IPS-20b (cell line): Measurements from ENCODE around the gene RAD51B.

Experiments used
- H3K27ac ChIP-seq: one replicate; pipeline ENCODE4 v1.5.1; 2013; ENCODE audit warnings: low read length
- H3K27me3 ChIP-seq: 2 replicates; pipeline ENCODE4 v1.6.1; 2013; ENCODE audit warnings: mild to moderate bottlenecking, low read length, inconsistent platforms; ENCODE audit not compliant: insufficient read depth
- H3K36me3 ChIP-seq: 2 replicates; pipeline ENCODE4 v1.6.1; 2013; ENCODE audit warnings: low read depth, mild to moderate bottlenecking, inconsistent platforms, low read length, moderate library complexity; ENCODE audit not compliant: insufficient read depth
- H3K4me1 ChIP-seq: 2 replicates; pipeline ENCODE4 v1.6.1; 2013; ENCODE audit warnings: mild to moderate bottlenecking, control low read depth, inconsistent platforms, low read length, moderate library complexity; ENCODE audit not compliant: insufficient read depth
- H3K4me3 ChIP-seq: 2 replicates; pipeline ENCODE4 v1.5.1; 2013; ENCODE audit warnings: mild to moderate bottlenecking, low read length, inconsistent platforms
- H3K9ac ChIP-seq: 2 replicates; pipeline ENCODE4 v1.6.1; 2013; ENCODE audit warnings: low read depth, mild to moderate bottlenecking, inconsistent platforms, low read length, moderate library complexity
- H3K9me3 ChIP-seq: 2 replicates; pipeline ENCODE4 v1.6.1; 2013; ENCODE audit warnings: mild to moderate bottlenecking, low read depth, low read length, inconsistent platforms; ENCODE audit not compliant: insufficient read depth

RAD51B gene

DNA sequence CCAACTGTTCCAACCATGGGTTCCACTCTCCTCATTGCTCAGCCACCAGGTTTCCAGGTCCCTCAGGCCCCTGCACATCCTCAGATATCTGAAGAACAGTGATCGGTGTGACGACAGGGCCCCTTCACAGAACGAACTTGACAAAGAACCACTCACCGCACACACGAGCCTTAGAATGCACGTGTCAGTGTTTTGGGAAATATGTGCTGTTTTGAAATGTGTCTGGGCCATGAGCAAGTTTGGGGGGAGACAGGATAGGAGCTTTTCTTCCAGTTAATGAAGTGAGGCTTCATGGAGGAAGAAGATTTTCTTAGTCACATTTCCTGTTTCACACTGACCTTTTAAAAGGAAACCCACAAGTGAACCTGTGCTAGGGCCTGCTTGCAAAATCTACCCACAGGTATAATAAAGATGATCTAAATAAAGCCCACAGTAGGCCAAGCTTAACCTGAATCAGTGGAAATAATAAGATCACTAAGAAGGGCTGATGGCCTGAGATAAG is 914.7 kb downstream of the RAD51B start:
- Histone ChIP-seq H3K4me1 (peaks cover 18% of the 10 kb centered on the region; the same call in 1 of the 2 replicates), H3K27ac (no peak overlapping the region), H3K27me3 (no peaks in the 10 kb centered on the region), H3K9ac (no peak overlapping the region), H3K9me3 (no peaks in the 10 kb centered on the region), H3K4me3 (no peak overlapping the region), H3K36me3 (no peaks in the 10 kb centered on the region)

DNA sequence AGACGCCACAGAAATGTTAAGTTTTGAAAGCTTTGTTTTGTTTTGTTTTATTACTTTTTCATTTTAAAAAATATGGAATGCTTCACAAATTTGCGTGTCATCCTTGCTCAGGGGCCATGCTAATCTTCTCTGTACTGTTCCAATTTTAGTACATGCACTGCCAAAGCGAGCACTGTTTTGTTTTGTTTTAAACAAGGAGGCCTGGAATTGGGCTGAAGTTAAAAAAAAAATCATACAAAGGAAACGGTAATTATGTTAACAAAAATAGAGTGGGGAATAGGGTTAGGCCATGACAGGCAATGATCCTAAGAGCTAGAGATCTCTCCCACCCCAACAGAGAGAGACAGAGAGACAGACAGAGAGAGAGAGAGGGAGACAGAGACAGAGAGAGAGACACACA is 916.3 kb downstream of the RAD51B start:
- H3K4me3 ChIP-seq: no peak overlapping the region
- H3K9ac ChIP-seq: no peak overlapping the region
- peaks cover 11% of the 10 kb centered on the region; the same call in 1 of the 2 replicates for H3K4me1 ChIP-seq
- H3K9me3 ChIP-seq: no peaks in the 10 kb centered on the region
- H3K27me3 ChIP-seq: no peaks in the 10 kb centered on the region
- no peak overlapping the region for H3K27ac ChIP-seq
- no peaks in the 10 kb centered on the region for H3K36me3 ChIP-seq

DNA sequence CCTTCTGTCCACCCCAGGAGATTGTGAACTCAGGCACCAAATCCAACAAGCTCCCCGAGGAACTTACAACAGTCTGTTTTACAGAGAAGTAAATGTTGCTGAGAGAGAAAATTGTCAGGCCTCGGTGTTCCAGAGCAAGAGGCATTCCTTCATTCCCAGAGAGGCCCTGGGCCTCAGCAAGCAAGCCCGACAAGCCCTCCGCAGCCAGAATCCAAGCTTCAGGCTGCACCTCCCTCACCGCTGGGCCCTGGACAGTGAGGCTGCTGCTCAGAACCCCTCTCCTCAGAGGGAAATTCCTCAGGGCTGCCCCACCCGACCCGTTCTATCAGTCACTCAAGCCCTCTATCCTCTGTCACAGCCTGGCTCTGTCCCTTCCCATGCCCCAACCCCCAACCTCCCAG is 916.9 kb downstream of the RAD51B start:
- Histone ChIP-seq H3K36me3 (no peaks in the 10 kb centered on the region), H3K9me3 (no peaks in the 10 kb centered on the region), H3K27ac (no peak overlapping the region), H3K4me1 (peaks cover 5% of the 10 kb centered on the region; the same call in 1 of the 2 replicates), H3K4me3 (no peak overlapping the region), H3K27me3 (no peaks in the 10 kb centered on the region), H3K9ac (no peak overlapping the region)

GRCh38 chr14:68737086-68737485 is 917.5 kb downstream of the RAD51B start:
- Histone ChIP-seq H3K4me3 (no peak overlapping the region), H3K27me3 (no peaks in the 10 kb centered on the region), H3K36me3 (no peaks in the 10 kb centered on the region), H3K9me3 (no peaks in the 10 kb centered on the region), H3K9ac (no peak overlapping the region), H3K4me1 (no peaks in the 10 kb centered on the region; the same call in 1 of the 2 replicates), H3K27ac (no peak overlapping the region)

DNA sequence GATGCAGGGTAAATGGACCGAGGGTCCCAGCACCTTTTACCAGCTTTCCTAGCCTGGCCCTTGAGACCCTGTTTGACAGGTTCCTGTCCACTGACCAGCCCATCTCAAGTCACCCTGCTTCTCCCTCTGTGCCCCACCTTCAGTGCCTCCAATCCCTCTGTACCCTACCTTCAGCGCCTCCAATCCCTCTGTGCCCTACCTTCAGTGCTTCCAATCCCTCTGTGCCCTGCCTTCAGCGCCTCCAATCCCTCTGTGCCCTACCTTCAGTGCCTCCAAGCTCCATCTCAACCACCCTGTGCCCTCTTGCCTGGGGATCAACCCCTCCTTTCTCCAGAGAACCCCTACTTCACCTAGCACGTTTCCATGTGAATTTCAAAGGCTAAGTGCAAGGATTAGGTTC is 919.0 kb downstream of the RAD51B start:
- H3K9me3 ChIP-seq: no peaks in the 10 kb centered on the region
- no peaks in the 10 kb centered on the region for H3K36me3 ChIP-seq
- H3K27ac ChIP-seq: no peak overlapping the region
- no peaks in the 10 kb centered on the region for H3K27me3 ChIP-seq
- no peak overlapping the region for H3K9ac ChIP-seq
- no peak overlapping the region for H3K4me3 ChIP-seq
- H3K4me1 ChIP-seq: no peaks in the 10 kb centered on the region

DNA sequence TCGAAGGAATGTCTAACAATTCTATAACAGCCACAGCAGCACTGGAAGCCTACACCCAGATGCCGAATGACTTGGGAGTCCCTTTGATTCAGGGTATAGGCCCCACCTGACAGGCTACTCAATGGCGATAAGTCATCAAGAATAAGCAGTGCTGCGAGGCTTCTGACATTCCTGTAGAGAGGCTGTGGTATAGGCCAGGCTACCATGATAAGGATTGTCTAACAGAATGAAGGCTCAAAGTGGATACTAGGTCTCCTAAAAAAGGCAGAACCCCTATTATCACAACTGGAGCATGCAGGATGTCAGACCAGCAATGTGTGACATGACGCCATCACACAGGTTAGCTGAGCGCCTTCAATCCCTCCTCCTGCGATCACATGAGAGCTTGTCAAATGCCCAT is 920.1 kb downstream of the RAD51B start:
- no peaks in the 10 kb centered on the region for H3K36me3 ChIP-seq
- H3K27me3 ChIP-seq: no peaks in the 10 kb centered on the region
- H3K4me1 ChIP-seq: no peaks in the 10 kb centered on the region
- H3K9me3 ChIP-seq: no peaks in the 10 kb centered on the region
- no peak overlapping the region for H3K9ac ChIP-seq
- H3K4me3 ChIP-seq: no peak overlapping the region
- no peak overlapping the region for H3K27ac ChIP-seq

- H3K27ac ChIP-seq: no peak overlapping the region
- no peaks in the 10 kb centered on the region for H3K9me3 ChIP-seq
- no peak overlapping the region for H3K4me3 ChIP-seq
- peaks cover 4% of the 10 kb centered on the region; the same call in 1 of the 2 replicates for H3K4me1 ChIP-seq
- no peak overlapping the region for H3K9ac ChIP-seq
- H3K36me3 ChIP-seq: no peaks in the 10 kb centered on the region
- H3K27me3 ChIP-seq: no peaks in the 10 kb centered on the region
These were observed 921.4 kb downstream of the RAD51B start for GRCh38 chr14:68740788-68741476.

DNA sequence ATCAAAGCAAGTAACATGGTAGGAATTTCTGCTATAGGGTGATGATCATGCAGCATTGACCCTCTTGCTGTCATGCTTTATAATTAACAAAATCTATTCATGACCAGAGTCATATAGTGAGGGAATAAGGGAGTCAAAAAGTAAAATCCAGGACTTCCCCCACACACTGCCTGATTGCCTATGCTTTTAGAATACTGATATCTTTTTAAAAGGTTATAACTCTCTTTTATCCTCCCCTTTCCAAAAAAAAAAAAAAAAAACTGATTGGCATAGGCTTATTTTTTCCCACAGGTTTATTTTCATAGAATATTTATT is 921.9 kb downstream of the RAD51B start:
- Histone ChIP-seq H3K4me3 (no peak overlapping the region), H3K9ac (no peak overlapping the region), H3K27me3 (no peaks in the 10 kb centered on the region), H3K4me1 (peaks cover 4% of the 10 kb centered on the region; the same call in 1 of the 2 replicates), H3K9me3 (no peaks in the 10 kb centered on the region), H3K36me3 (no peaks in the 10 kb centered on the region), H3K27ac (no peak overlapping the region)

DNA sequence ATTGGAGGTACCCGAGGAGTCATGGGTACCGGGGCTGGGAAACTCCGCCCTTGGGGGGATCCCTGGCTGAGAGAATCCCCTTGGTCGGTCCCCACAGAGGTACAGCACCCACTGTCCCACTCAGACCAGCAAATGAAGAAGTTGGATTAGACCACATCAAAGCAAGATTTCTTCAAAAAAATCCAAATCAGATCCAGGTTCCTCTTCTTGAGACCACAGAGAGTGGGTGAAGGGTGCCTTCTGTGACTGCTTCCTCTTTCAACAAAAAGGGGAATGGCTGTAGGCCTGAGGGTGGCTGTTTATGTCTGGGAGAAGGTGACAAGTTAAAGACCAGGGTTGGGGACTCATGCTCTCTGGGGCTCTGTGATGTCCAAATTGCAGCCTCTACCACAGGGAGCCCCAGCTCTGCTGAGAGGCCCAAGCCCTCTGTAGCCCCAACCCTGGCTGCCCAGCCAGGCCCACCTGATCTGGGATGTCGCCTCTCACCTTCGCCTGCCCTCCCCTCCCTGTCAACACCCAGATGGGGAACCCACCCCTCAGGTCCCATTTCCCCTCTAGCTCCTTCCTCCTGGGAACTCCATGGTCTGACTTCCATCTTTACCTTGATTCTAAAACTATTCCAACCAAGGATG is 922.4 kb downstream of the RAD51B start:
- H3K9me3 ChIP-seq: no peaks in the 10 kb centered on the region
- H3K27ac ChIP-seq: no peak overlapping the region
- no peak overlapping the region for H3K4me3 ChIP-seq
- H3K4me1 ChIP-seq: peaks cover 4% of the 10 kb centered on the region; the same call in 1 of the 2 replicates
- no peak overlapping the region for H3K9ac ChIP-seq
- H3K27me3 ChIP-seq: no peaks in the 10 kb centered on the region
- H3K36me3 ChIP-seq: no peaks in the 10 kb centered on the region

DNA sequence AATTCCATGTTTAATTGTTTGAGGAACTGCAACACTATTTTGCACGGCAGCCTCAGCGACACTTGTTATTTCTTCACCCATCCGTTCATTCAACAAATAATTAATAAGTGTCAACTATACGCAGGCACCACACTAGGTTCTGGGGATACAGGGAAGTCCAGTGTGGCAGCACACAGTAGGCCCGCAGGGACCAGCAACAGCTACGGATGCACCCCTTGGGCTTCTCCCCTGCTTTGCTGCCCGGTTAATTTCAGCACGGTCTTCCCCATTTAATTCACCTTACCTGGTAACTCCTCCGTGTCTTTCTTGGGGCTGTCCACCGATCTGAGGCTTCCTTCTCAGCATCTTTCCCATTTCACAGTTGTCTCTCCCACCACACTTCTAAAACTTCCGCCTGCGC is 925.0 kb downstream of the RAD51B start:
- Histone ChIP-seq H3K4me3 (no peak overlapping the region), H3K36me3 (no peaks in the 10 kb centered on the region), H3K9me3 (no peaks in the 10 kb centered on the region), H3K27ac (no peak overlapping the region), H3K27me3 (no peaks in the 10 kb centered on the region), H3K4me1 (peaks cover 4% of the 10 kb centered on the region; the same call in 1 of the 2 replicates), H3K9ac (no peak overlapping the region)

DNA sequence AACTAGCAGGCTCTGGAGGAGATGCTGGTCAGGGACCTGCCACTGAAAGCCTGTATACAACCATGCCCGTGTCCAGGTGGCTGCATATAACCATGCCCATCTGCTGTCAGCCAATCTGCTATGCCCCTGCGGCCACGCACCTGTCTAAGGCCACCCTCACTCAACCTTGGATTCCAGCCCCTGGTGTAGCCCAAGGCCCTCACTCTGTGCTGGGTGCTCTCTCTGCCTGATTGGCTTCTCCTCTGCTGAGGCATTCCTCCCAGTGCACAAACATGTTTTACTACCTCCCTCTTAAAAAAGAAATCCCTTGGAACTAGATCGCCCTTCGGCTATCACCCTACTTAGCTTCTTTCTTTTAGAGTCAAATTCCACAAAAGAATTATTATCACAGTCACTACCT is 927.8 kb downstream of the RAD51B start:
- Histone ChIP-seq H3K27ac (no peak overlapping the region), H3K9ac (no peak overlapping the region), H3K9me3 (no peaks in the 10 kb centered on the region), H3K27me3 (no peaks in the 10 kb centered on the region), H3K36me3 (no peaks in the 10 kb centered on the region), H3K4me1 (peaks cover 4% of the 10 kb centered on the region; the same call in 1 of the 2 replicates), H3K4me3 (no peak overlapping the region)

- no peak overlapping the region for H3K27ac ChIP-seq
- no peaks in the 10 kb centered on the region for H3K9me3 ChIP-seq
- H3K4me3 ChIP-seq: no peak overlapping the region
- no peaks in the 10 kb centered on the region for H3K27me3 ChIP-seq
- no peaks in the 10 kb centered on the region for H3K36me3 ChIP-seq
- H3K9ac ChIP-seq: no peak overlapping the region
- peaks cover 4% of the 10 kb centered on the region; the same call in 1 of the 2 replicates for H3K4me1 ChIP-seq
These were observed 928.7 kb downstream of the RAD51B start for GRCh38 chr14:68748260-68748659.
